ENCODE data around the gene PANK1.
"Not testable (repeated sequence)": the region's sequence is repeated elsewhere in the genome, so short reads cannot be mapped to it uniquely, and the experiment has no call there.

PANK1 gene

GRCh38 chr10:89620296-89620695 lies 24.7 kb downstream of the PANK1 start:
- not testable (repeated sequence) for DNase-seq (ENCODE audit: low read depth in 2 of 2)

- no peak for DNase-seq (ENCODE audit: low read depth in 2 of 2)
Observed at GRCh38 chr10:89615824-89616223, 29.2 kb downstream of the PANK1 start.

- DNase-seq (ENCODE audit: low read depth in 2 of 2), result no peak
Observed at GRCh38 chr10:89615112-89615511, 29.9 kb downstream of the PANK1 start.

GRCh38 chr10:89613582-89613981 lies 31.5 kb downstream of the PANK1 start:
- no peak for DNase-seq (ENCODE audit: low read depth in 2 of 2)

GRCh38 chr10:89611282-89611681 lies 33.8 kb downstream of the PANK1 start:
- DNase-seq (ENCODE audit: low read depth in 2 of 2), result no peak

GRCh38 chr10:89609833-89610346 lies 35.2 kb downstream of the PANK1 start:
- no peak for DNase-seq (ENCODE audit: low read depth in 2 of 2)

- no peak for DNase-seq (ENCODE audit: low read depth in 2 of 2)
Observed at GRCh38 chr10:89604200-89604599, 40.8 kb downstream of the PANK1 start.

GRCh38 chr10:89602919-89603318 lies 42.1 kb downstream of the PANK1 start:
- DNase-seq (ENCODE audit: low read depth in 2 of 2), result no peak

GRCh38 chr10:89601728-89602361 lies 43.2 kb downstream of the PANK1 start:
- DNase-seq (ENCODE audit: low read depth in 2 of 2), result no peak

- DNase-seq (ENCODE audit: low read depth in 2 of 2), result no peak
Observed at GRCh38 chr10:89600041-89600440, 45.0 kb downstream of the PANK1 start.

- DNase-seq (ENCODE audit: low read depth in 2 of 2), result no peak
Observed at GRCh38 chr10:89593043-89593442, 52.0 kb downstream of the PANK1 start.

GRCh38 chr10:89592539-89592938 lies 52.5 kb downstream of the PANK1 start:
- no peak for DNase-seq (ENCODE audit: low read depth in 2 of 2)

GRCh38 chr10:89591796-89592271 lies 53.2 kb downstream of the PANK1 start:
- DNase-seq (ENCODE audit: low read depth in 2 of 2), result no peak

GRCh38 chr10:89591111-89591795 lies 53.8 kb downstream of the PANK1 start:
- no peak for DNase-seq (ENCODE audit: low read depth in 2 of 2)

- no peak for DNase-seq (ENCODE audit: low read depth in 2 of 2)
Observed at GRCh38 chr10:89590326-89590725, 54.7 kb downstream of the PANK1 start.

- no peak for DNase-seq (ENCODE audit: low read depth in 2 of 2)
Observed at GRCh38 chr10:89589101-89589720, 55.8 kb downstream of the PANK1 start.

GRCh38 chr10:89588671-89589070 lies 56.4 kb downstream of the PANK1 start:
- no peak for DNase-seq (ENCODE audit: low read depth in 2 of 2)

GRCh38 chr10:89582022-89582421 lies 63.0 kb downstream of the PANK1 start:
- DNase-seq (ENCODE audit: low read depth in 2 of 2), result no peak

GRCh38 chr10:89580243-89580642 lies 64.8 kb downstream of the PANK1 start:
- no peak for DNase-seq (ENCODE audit: low read depth in 2 of 2)

GRCh38 chr10:89576696-89577095 lies 68.3 kb downstream of the PANK1 start:
- no peak for DNase-seq (ENCODE audit: low read depth in 2 of 2)

- no peak for DNase-seq (ENCODE audit: low read depth in 2 of 2)
Observed at GRCh38 chr10:89576022-89576421, 69.0 kb downstream of the PANK1 start.

GRCh38 chr10:89575031-89575430 lies 70.0 kb downstream of the PANK1 start:
- DNase-seq (ENCODE audit: low read depth in 2 of 2), result no peak

GRCh38 chr10:89574368-89574767 lies 70.7 kb downstream of the PANK1 start:
- DNase-seq (ENCODE audit: low read depth in 2 of 2), result no peak
